GM18909 (cell line): ENCODE data around the gene KLF6.
A peak's percentile ranks its signal among the peaks of the same experiment; 100 is the strongest.

Source experiments
- ATAC-seq: cut with Tn5 transposase; IDR thresholded peaks from one replicate; pipeline ENCODE4 v1.9.1; 2021; ENCODE audit warnings: mild to moderate bottlenecking; ENCODE audit not compliant: unreplicated experiment, poor library complexity

KLF6 gene

DNA sequence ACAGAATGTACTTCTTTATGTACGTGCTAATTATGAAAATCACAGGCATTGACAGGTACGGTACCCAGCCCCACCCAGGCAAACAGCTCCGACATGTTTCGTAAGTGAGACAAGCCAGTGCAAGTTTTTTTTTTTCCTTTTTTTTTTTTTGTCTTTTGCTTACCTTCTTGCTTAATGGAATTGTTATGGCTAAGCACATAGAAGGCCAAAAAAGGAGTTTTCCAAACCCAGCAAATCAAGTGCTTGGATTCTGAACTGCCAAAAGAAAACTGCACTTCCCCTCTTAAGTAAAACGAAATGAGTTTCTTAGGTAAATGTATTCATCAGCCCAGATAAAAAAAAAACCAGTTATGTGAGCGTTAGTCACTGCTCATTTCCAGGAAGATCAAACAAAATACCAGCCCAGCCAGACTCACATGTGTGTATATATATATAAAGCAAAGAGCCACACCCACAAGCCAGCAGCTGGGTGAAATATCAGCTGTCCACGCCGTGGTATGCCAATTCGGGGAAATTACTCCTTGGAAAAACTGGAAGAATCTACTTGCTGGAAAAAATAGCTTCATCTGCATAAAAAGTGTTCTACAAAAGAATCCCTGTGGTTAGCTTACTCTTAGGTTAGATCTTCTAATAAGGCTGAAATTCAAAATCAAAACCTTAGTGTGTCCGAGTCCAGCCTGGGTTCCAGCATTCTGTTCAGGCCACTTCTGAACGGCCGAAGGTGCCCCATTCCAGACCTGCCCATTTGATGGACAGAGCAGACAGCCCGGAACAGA lies 8.0 kb downstream of the KLF6 start:
- ATAC-seq = no peak

- ATAC-seq = no peak
Measured at GRCh38 chr10:3775696-3776551, 9.1 kb downstream of the KLF6 start.

DNA sequence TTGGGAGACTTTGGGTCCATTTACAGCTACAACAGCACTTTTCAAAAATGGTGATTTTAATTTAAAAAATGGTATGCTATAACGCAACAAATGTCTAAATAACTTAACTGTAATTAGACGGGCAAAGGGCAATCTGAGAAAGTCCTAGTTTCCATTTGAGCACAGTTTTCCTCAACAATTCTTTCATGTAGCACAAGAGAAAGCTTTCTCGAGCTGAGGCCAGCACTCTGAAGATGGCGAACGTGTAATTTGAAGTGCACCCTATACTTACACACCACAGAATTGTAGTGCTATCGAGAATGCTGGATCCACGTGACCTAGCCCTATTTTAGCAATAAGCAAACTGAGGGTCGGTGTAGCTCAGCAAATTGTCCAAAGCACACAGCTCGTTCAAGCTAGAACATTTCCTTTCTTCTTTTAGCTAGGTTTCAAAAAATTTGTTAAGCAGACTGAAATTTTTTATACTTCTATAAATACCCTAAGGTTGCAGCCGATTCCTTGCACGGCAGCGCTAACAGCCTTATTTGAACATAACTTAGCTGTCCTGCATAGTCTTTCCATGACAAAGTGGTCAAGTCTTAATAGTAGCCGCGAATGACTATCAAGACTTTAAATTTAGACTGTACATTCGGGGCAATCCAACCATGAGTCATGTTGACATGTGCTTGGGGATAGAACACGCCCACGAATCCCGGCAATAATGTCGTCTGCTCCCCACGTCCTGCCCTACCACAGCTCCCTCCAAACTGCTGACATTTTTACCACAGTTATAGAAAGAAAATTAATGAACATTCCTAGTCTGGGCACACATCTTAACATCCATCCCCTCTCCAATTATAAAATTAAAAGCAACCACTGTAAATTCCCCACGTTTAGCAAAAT lies 10.0 kb downstream of the KLF6 start:
- ATAC-seq = no peak

- no peak for ATAC-seq
Measured at GRCh38 chr10:3774018-3774813, 10.8 kb downstream of the KLF6 start.

DNA sequence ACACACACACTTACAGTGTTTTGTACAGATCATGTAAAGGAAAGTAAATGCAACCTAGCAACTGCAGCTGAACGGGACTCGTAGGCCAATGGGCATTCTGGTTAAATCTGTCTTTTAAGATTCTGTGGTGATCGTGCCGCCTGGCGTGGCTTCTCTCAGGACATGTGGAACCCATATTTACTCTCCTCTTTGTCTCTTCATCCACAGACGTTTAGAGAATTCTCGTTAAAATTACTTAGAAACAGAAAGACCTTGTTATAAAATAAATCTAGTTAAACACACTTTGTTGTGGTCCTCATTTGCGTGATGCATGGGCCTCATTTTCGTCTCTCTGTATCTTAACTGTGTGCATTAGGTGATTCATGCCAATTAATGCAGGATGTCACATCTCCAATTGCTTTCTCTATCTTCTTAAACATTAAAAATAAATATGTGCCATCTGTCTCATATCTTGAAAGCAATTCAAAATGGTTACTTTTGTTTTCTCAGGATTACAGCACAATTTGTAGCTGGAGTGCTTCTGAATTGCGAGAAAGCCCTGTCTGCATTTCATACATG lies 11.5 kb downstream of the KLF6 start:
- ATAC-seq = no peak

- no peak for ATAC-seq
Measured at GRCh38 chr10:3772361-3773171, 12.4 kb downstream of the KLF6 start.

DNA sequence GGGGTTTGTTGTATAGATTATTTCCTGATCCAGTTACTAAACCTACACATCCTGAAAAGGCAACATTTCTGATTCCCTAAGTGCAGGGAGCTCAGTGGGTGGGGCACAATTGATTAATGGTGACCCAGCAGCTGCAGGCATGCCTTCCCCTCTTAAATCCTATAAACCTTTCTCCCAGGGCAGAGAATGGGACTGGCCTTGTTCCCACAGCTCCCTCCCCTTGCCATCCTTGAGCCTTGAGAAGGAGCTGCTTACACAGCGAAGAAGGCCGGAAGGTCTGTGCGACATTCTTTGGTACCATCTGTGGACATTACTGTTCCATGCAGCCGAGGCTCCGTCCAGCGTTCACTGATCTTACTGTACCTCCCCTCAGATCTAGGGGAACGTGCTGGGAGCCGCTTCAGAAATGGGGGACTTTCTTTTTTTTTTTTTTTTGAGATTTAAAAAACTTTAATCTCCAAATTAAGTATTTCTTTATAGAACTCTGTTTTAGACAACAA lies 14.3 kb downstream of the KLF6 start:
- ATAC-seq = no peak

GRCh38 chr10:3769556-3769955 lies 15.5 kb downstream of the KLF6 start:
- ATAC-seq = no peak

GRCh38 chr10:3766046-3766756 lies 18.8 kb downstream of the KLF6 start:
- ATAC-seq = no peak

- ATAC-seq = no peak
Measured at GRCh38 chr10:3765146-3765545, 19.9 kb downstream of the KLF6 start.

DNA sequence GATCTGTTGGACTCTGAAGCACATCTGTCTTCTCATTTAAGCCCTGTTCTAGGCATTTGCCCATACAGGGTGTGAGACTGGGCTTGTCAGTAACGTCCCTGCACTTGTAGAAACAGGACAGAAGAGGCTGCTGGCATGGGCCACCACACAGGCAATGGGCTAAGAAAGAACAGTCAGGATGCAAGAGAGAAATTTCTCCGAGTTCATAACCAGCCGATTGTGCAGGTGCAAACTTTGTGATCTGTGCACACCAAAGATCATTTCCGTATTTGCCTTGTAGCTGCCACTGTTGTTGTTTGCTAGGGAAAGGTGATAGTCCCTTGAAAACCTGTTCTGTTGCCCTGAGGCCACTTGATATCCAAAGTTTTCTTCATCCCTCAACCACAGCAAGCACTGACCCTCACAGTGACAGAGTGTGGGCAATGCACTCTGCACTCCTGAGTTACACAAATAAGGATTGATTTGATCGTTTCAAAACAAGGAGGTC lies 20.3 kb downstream of the KLF6 start:
- ATAC-seq = no peak

DNA sequence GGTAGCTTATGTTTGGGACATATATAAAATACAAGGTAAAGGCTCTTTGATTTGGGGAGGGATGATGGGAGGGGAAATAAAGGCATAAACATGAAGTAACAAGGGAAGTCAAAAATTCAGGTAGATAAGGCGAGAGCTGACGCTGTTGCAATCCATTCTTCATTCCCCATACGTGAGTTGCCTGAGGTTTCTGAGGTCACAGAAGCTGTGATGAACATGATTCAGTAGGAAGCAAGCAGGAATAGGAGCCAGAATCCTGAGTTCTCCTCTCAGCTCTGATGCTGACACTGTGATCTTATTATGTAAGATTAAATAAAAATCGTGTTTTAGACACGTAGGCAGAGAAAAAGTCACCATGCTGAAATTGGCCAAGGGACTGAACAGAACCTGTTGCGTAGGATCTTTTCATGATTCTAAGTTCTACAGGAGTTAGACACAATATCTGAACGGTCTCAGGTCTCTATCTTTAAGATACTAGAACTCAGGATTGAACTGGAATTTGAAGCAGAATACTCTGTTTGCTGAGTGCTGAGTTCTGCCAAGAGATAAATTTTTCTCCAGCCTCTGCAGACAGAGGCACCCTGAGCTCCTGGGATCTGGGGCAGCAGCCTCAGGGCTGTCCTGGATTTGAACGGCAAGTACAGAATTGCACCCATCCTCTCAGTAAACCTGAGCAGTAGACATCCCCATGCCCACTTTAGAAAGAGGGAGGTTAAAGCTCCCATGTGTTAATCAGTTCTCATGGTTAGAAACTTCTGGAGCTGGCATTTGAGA lies 21.0 kb downstream of the KLF6 start:
- ATAC-seq = no peak

DNA sequence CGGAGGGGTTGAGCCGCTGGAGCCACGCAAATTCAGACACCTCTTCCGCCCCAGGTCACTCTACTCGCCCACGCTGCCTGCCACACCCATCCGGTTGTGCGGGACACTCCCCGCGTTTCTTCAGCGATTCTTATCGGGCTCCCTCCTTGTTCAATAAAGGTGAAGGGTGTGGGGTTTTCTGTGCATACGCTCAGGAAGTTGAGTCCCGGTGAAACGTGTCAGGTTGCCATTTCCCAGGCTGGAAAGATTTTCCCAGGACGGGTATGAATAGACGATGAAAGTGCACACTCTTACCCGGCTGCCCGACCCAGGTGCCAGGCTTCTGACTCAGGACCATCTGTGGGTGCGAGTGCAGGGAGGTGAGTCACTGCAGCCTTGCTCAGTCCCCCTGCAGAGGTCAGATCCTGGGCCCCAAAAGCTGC lies 22.0 kb downstream of the KLF6 start:
- ATAC-seq = no peak

DNA sequence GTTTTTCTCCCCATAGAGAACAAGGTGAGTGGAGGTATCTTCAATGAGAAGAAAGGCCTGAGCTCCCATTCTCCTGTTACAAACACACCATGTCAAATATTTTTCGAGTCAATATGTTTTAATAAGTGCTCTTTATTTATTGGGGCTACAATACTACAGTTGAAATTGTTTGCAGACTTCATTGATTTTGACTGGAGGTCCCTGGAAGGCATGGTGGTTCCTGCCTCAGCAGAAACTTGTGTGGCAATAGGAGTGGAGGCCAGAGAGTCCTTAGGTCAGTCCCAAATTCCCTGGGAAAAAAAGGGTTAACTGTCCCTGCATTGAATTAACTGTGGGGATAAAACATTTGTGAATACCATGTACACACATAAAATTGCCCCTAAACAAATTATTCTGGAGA lies 22.7 kb downstream of the KLF6 start:
- no peak for ATAC-seq

GRCh38 chr10:3761904-3762303 lies 23.1 kb downstream of the KLF6 start:
- no peak for ATAC-seq

DNA sequence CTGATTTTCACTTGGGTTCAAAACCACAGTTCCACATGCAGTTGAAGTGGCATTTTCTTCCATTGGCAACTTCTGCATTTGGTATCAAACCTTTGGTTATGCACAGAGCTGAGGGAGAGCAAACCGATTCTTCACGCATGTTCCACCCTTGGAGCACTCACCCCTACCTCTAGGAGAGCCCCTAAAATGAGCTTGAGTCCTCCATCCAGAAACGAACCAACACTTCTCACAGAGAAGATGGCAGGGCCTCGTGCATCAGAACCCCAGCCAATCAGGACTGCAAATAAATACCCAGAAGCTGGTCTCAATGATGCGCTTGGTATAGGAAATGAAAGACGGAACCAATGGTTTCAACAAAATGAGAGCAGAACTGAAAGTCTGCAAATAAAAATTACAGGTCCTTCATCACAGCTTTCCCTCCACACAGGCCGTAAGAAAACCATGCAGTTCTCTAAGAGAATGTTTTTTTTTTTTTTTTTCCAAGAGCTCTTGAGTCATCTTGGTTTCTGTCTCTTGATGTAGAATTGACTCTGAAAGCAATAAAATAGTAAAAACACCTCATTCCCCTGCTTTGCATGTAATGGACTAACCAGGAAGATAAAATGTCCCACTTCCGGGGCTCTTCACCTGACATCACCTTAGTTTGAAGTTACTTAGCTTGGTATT lies 23.9 kb downstream of the KLF6 start:
- peak; percentile 59 for ATAC-seq
